ENCODE results near the gene TEX264. TPM values are rescaled to one million over a fixed set of nuclear protein-coding genes. Genes with fewer than 3 reads are reported as not detected.

The TEX264 gene
- total RNA-seq, 1 donor from 2014 or later, result 31.5 TPM

DNA sequence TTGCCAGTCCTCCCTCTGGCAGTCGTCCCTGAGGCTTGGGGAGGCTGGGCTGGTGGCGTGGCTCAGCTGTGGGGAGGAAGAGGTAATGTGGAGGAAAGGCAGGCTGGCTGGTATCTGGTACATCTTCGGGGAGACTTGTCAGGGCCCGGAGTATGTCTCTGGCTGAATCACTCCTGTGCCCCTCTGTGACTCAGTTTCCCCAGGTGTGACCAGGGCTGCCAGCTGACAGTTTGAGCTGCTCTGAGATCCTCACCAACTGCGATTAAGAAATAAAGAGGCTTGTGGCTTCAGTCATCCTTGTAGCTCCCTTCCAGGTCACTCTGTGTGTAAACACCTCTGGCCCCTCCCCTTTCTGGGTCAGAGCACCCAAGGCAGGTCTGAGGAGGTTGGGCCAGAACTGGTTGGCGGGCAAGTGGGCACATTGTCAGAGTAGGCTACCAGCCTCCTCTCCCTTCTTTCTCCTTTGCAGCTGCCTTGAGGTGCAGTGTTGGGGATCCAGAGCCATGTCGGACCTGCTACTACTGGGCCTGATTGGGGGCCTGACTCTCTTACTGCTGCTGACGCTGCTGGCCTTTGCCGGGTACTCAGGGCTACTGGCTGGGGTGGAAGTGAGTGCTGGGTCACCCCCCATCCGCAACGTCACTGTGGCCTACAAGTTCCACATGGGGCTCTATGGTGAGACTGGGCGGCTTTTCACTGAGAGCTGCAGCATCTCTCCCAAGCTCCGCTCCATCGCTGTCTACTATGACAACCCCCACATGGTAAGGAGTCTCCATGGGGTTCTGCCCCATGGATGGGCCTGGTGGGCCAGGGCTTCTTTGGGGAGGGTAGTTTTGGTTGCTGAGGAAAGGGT lies 3.0 kb downstream of the TEX264 start:
- no peak for DNase-seq (ENCODE audit: low read depth, low spot score)

DNA sequence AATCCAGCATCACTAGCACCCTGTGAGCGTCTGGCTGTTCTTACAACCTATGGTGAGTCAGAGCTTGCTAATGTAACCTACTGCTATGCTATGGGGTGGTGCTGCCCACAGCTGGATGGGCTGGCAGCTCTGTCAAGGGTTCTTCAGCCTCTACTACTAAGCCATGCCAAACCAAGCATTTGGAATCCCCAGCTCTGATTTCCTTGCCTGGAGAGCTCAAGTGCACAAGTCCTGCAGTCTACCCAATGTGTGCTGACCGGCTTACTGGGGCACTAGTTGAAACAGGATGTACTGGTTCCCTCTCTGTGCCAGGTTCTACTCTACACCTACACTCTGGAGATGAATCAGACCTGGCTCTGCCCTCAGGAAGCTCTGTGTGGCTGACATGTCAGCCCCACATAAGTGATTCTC lies 4.2 kb downstream of the TEX264 start:
- no peak for DNase-seq (ENCODE audit: low read depth, low spot score)

DNA sequence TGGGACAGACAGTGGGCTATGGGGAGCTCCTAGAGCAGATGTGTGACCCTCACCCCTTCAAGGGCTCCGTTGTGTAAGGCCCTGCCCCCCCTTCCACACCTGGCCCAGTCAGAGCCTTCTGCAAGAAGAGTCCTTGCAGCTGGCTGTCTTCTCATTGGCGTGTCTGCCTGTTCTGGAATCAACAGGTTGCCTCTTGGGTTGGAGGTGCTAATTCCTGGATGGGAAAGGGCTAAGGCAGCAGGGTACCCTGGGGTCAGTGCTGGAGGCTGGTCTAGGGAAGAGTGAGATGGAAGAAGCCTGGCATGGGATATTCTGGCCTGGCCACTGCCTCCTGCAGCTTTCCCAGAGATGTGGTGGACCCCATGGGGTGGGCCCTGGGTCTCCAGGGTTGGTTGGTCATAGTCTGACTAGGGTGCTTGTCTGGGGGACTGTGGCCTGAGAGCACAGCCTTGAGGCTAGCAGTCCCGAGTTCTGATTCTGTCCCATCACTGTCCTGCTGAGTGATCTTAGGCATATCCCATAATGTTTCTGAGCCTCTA lies 5.1 kb downstream of the TEX264 start:
- DNase-seq (ENCODE audit: low read depth, low spot score), result no peak

DNA sequence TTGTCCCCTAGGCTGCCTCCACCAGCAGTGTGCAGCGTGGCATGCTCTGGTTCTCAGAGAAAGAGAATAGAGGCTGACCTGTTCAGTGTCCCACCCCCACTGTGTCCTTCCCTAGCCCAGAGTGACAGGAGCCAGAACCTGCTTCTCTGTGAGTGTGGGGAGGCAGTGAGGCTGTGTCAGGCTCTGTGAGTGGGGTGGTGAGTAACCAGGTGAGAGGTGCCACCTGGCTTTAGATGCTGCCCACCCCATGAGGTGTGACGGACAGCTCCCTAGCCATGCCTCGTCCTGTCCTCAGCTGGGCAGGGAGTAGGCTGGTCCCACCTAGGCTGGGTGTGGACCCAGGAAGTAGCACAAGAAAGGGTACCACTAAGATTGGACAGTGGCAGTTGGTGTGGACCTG lies 6.3 kb downstream of the TEX264 start:
- DNase-seq (ENCODE audit: low read depth, low spot score), result no peak

DNA sequence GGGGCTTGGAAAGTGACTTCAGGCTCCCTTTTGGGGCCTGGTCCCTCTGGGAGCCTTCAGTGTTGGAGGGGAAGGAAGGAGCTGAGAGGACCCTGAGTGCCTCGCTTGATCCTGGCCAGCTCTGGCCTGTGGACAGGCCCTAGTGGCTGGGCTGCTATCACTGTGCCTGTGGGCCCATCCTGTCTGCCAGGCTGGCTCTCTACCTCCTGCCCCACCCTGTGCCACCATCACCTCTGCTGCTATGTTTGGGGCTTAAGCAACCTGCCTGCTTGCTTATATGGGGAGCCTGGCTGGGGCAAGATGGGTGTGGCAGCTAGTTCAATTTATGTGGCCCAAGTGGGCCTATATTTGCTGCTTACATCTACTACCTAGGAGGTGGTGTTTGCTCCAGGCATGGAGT lies 7.1 kb downstream of the TEX264 start:
- DNase-seq (ENCODE audit: low read depth, low spot score), result no peak

DNA sequence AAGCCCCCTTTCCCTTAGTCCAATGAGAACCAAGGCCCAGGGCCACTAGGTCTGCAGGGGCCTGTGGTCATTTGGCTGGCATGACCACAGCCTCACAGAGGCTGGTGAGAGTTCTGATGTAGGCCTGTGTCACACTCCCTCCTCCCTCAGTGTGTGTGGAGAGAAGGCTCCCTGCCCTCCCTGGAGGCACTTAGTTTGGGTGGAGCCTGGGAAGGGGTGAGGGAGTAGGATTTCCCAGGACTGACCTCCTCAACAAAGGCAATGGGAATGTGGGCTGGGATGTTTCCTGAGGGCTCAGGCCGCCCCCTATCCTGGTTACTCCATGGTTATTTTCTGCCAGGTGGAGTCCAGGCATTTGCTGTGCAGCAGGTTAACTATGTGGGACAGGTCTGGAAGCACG lies 7.6 kb downstream of the TEX264 start:
- DNase-seq (ENCODE audit: low read depth, low spot score), result no peak

DNA sequence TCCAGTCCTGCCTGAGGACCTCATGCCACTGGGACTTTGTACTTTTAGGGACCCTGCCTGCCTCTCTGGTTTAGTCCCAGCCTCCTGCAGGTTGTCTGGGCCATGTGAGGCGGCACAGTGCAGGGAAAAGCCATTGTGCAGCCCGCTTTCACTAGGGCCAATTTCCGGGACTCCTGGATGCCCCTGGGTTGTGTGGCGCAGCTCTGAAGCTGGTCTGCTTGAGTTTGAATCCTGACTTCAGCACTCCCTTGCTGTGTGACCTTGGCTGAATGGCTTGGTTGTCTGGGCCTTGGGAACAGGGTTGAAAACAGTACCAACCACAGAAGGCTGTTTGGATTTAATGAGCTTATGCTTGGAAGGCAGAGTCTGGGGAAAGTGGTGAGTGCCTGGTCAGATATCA lies 8.3 kb downstream of the TEX264 start:
- DNase-seq (ENCODE audit: low read depth, low spot score), result no peak

DNA sequence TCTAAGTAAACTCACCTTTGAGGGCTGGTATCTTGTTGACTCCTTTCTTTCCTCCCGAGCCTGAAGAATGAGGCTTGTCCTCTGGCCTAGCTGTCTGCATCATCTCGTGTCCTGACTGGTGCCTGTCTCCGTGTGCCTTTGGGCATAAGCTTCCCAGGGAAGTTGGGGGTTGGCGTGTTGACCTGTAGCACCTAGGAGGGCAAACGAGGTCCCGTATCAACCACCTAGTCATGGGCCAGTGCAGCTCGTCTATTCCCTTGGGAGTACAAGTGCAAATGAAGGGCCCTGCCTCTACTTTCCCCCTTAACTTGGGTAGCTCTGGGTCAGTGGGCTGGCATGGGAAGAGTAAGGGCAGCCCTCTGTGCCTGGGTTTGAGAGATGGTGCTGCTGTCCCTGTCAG lies 8.7 kb downstream of the TEX264 start:
- no peak for DNase-seq (ENCODE audit: low read depth, low spot score)

DNA sequence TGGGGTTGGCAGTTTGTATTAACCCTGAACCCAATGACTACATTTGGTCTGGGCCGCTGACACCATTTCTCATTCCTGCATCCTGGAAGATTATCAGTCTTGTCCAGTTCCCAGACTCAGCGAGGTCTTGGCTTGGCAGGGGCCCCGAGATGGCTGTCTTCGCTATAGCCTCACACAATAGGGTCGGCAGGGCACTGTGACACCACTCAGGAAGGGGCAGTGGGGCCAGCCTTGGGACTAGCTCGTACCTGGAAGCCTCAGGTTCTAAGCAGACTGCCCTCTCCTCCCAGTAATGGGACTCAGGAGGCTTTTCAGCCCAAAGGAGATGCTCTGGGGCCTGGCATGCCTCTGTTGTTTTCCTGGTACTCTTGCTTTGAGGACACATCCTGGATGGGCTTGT lies 9.1 kb downstream of the TEX264 start:
- no peak for DNase-seq (ENCODE audit: low read depth, low spot score)

DNA sequence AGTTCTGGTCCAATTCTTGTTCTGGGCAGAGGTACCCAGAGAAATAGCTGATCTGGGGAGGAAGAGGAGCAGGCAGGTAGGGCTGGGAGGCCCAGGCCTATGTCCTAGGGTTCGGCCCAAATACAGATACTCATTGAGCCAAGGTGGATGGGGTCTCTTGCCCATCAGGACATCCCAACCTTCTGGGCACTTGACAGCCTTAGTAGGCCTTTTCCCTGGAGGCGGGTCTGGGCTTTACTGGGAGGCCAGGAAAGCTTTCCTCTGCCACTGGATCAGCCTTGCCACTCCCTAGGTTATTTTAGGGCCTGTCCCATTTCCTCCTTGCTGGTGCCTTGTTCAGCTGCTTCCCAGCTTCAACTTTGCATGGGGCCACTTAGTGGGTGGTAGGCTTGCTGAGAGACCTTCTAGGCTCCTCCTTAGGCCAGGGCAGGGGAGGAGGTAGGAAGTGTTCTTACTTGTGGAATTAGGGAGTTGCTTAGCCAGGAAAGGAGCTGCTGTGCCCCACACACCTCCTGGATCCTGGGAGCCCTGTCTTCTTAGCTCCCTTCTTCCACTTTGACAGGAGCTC lies 9.7 kb downstream of the TEX264 start:
- DNase-seq (ENCODE audit: low read depth, low spot score), result no peak

DNA sequence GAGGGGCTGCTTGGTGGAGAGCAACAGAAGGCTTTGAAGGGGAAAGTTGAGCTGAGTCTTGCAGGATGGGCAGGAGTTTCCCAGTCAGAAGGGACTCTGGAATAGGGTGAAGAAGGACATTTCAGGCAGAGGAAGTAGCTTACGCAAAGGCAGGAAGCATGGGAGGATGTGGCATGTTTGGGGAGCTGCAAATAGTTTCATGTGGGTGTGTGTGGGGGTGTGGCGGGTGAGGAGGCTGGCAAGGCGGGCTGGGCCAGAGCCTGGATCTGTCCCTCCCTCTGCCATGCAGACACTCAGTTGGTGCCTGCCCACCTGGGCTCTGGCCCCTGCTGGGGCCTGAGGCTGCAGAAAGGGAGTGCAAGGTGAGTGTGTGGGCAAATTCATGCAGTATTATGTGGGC lies 10.4 kb downstream of the TEX264 start:
- no peak for DNase-seq (ENCODE audit: low read depth, low spot score)

DNA sequence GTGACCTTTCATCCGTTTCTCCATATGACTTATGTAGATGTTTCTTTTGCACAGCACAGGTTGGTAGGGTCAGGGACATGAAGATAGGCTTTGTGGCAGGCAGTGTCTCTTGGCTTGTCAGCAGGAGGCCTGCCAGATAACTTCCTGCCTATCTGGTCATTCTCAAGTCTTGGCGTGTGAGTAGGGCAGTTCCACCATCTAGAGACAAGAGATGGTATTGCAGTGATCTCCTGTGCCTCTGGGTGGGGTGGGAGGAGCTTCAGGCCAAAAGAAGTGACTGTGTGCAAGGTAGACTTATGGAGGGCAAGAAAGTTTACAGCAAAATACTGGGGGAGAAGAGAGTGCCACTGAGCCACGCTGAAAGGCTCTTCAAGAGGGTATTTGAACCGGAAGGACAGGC lies 11.0 kb downstream of the TEX264 start:
- DNase-seq (ENCODE audit: low read depth, low spot score), result peak; percentile 39

DNA sequence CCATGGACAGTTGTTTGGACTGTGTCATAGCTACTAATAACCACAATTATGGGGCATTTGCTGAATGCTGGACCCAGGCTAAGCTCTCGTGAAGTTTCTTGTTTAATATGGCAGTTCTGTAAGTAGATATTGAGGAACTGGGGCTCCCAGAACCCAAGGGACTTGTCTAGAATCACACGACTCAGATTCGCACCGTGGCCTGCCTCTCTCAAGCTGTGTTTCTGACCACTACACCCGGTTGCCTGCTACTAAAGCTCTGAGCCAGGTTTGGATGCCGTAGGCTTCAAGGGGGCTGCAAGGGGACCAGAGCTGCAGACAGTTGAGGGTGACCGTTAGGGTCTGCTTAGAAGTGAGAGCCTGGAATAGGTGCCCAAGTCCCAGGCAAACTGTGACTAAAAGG lies 11.5 kb downstream of the TEX264 start:
- DNase-seq (ENCODE audit: low read depth, low spot score), result no peak

DNA sequence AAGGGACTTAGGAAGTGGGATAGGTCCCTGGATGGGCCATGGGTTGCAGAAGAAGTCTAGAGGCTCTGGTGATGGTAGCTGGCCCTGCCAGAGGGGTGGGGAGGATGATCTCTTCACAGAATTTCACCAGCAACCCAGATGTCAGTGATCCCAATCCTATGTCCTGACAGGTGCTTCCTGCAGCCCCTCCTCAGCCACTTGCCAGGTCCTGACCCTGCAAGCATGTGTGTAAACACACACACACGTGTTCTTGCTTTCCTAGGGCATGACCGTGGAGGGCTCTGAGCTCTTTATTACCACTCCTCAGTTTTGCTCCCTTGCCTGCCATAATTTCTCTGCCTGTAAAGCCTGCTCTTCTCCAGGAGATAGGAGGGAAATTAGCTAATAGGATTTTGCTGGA lies 12.5 kb downstream of the TEX264 start:
- no peak for DNase-seq (ENCODE audit: low read depth, low spot score)

DNA sequence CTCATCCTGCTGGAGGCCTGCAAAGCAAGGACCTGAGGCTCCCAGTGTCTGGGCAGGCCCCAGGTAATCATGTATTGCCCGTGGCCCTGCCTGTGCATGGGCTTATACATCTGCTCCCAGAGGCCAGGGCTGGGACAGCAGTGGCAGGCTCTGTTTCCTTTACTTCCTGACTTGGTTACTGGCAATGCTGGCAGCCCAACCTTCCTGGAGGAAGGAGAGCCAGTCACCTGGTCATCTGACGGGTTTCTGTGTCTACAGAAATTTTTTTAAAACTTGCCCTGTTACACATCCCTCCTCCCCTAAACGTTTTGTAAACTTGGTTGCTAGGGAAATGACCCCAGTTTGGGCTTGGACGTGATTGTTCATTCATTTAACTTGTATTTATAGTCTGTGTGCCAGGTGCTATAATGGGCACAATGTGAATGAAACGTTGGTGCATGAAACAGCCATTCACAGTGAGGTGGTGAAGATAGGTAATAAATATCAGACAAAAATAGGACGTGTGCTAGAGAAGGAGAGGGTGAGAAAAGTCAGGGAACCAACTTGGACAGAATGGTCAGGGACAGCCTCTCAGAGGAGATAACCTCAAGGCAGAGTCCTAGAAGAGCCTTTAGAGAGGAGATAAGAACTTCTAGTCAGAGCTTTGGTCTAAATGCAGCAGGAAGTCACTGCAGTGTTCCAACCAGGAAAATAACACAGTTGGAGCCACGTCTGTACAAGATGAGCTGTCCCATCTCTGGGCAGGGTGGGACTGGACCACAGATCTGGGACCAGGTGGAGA lies 14.1 kb downstream of the TEX264 start:
- DNase-seq (ENCODE audit: low read depth, low spot score), result no peak

DNA sequence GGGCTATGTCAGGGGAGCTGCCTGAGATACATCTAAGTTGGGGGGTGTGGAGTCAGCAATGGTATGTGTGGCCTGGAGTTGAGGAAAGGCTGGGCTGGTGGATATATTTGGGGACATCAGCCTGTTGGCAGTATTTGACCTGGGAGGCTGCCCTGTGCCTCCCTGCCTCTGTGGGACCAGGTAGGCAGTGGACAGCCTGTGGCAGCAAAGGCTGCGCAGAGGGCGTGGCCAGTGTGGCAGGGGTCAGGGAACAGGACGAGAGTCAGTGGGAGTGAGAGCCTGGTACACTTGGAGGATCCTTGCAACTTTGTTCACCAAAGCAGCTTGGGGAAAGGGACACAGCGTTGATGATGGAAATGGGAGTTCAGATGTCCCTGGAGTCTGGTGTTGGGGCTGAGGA lies 15.0 kb downstream of the TEX264 start:
- DNase-seq (ENCODE audit: low read depth, low spot score), result no peak

DNA sequence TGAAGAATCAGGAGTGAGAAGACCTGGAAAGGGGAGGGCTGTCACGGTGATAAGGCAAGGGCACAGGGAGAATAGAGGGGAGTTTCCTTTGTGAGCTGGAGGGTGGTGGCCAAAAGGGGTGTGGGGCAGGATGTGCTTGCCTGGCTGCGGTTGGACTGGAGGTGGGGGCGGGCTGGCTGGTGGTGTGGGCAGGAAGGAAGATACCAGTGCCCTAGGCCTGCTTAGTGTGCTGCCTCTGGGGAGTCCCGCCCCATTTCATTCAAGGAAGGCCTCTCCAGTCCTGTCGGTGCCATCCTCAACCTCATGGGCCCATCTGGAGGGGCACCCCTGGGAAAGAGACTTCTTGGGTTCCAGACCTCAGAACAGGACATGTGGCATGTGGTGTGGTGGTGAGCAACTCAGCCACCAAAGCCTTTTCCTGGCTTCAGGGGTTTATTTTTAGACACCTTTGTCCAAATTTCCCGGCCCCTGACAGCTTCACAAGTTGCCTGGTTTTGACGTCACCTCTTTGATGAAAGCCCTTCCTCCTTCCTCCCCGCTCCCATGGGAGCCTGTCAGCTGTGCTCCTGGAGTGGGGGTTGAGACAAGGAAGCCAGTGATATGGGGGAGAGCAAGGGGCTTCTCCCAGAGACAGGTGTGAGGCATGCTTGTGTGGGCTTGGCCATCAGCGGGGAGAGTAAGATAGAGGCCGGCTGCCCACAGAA lies 15.6 kb downstream of the TEX264 start:
- DNase-seq (ENCODE audit: low read depth, low spot score), result no peak

DNA sequence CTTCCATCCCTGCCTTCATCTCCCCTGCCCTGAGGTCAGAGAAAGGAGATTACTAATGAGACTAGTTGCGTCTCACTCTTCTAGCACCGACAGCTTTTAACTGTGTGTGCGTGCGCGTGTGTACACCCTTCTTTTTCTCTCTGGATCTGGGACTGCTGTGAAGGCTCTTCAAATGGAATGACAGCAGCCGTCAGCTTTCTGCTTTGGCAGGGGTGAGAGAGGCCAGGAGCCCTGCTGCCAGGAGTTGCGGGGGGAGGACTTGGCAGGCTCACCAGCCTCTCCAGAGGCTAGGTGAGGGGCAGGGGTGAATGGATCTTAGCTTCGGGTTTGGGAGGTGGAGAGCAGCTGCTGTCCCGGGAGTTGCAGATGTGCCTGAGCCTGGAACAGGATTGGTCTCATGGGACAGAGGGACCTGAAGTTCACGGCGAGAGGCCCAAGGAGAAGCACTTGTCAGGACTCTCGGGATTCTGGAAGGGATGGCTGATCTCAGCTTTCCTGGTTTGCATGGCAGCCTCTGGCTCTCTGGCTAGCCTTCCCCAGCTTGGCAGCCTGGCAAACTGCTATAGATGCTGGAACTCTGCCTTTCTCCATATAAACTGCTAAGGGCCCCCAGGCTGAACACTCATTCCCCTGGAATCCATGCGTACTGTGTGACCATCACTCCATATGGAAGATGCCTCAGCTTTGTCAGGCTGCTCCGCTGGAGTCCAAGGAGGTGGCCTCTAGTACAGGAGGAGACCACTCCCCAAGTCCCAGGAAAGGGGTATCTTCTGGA lies 16.6 kb downstream of the TEX264 start:
- no peak for DNase-seq (ENCODE audit: low read depth, low spot score)

DNA sequence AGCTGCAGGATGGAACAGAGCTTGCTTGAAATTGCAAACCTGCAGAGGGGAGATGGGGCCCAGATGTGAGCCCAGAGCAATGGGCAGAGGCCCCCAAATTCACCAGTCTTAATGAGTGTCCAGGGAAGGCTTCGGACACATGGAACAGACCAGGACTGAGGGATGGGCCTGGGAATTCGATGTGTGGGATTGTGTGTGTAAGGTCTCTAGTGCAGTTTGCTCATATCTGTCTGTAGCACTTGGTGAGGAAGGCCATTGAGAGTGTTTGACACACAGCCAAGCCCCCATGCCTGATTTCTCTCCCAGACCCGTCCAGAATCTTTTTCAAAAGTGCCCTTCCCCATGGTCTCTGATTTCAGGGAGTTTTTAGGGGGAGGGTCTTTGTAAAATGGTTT lies 17.2 kb downstream of the TEX264 start:
- no peak for DNase-seq (ENCODE audit: low read depth, low spot score)

DNA sequence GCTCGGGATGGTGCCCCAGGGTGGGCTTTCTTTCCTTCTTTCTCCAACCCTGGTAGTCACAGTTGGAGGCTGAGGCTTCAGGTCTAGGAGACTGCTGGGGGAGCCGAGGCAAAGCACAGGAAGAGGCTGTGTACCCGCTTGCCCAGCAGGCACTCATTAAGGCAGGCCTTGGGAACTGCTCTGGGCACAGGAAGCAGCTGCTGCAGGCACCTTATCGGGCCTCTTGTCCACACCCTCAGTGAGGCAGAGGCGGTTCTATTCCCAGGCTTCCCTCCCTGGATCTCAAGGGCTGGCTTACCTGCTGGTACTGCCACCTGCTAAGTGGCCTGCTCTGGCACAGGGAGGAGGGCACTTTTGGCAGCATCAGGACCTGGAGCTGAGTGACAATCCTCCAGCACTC lies 20.0 kb downstream of the TEX264 start:
- no peak for DNase-seq (ENCODE audit: low read depth, low spot score)

DNA sequence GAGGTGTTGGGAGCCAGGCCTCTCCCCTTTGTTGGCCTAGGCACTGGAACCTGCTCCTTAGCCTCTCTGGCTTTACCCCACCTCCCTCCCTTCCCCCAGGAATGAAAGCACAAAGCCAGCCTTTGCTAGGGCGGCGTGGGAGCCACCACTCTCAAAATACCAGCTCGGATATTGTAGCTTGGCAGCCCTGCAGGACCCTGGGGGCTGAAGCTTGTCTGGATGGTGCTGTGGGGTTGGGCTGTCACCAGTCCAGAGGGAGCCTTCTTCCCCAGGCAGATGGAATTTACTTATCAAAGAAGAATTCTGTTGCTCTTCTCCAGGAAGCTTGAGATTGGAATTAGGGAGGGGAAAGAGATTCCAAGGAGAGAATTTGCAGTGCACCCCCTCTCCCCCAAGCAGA lies 20.9 kb downstream of the TEX264 start:
- DNase-seq (ENCODE audit: low read depth, low spot score), result no peak
